ENCODE measurements around the gene TJP3. TPM values are rescaled to one million over a fixed set of nuclear protein-coding genes. Genes with fewer than 3 reads are reported as not detected.
A peak's percentile ranks its signal among the peaks of the same experiment; 100 is the strongest.

TJP3 gene
- total and polyA plus RNA-seq, 3 experiments from 2014 or later, result 1.5 to 16.2 (median 1.7) TPM

DNA sequence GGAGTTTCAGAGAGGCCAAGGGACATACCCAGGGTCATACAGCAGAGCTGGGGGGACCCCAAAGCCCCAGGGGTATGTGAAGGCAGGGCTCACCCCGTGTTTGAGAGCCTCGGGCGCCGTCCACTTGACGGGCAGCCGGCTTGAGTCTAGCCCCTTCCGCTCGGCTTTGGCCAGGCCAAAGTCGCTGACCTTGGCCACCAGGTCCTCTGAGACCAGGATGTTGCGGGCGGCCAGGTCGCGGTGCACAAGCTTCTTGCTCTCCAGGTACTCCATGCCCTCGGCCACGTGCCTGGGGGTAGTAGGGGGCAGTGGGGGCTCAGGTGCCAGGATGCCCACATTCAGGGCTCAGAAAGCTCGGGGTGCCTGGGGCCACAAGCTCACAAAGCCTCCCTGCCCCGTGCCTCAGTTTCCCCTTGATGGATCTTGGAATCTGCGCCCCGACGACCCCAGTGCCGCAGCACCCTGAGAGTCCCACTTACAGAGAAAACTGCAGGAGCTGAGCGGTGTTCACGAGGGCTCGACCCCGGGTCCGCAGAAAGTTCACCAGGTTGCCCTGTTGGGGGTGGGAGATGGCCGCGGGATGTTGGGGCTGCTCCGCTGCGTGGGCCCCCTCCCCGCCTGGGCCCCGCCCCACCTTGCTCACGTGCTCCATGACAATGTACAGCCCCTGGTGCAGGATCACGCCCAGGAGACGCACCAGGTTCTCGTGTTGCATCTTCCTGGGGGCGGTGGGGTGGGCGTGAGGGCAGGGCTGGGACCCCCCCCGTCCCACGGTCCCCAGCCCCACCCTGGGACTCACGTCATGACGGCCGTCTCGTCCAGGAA is 70.9 kb downstream of the TJP3 start:
- ChIA-PET POLR2A (interaction anchor here (1.1 kb wide), 1 partner anchor 16 kb away, joined by 4 read pairs; the partner anchor contains the start of gene MRPL54), CTCF (interaction anchor here (1.0 to 2.2 kb wide), 2 partner anchors 16 to 17 kb away, joined by 3 to 9 read pairs; partner anchors contain the start of gene MRPL54)
- peaks cover 15% of the 10 kb centered on the region for H3K9me3 ChIP-seq (ENCODE audit: low read length)
- H3K4me1 Mint-ChIP-seq, result peaks cover 11 to 19% (median 18%) of the 10 kb centered on the region in 3 donors
- no peak overlapping the region for H3K4me3 Mint-ChIP-seq
- H3K27me3 Mint-ChIP-seq, result peaks cover 0 to 1% of the 10 kb centered on the region in 2 donors
- no peaks in the 10 kb centered on the region for H3K27me3 ChIP-seq (ENCODE audit: insufficient read depth, low read length, poor library complexity, severe bottlenecking)
- H3K4me3 ChIP-seq (ENCODE audit: low read length), result no peak overlapping the region
- no peak overlapping the region for H3K27ac ChIP-seq (ENCODE audit: low read depth, low read length)
- peaks cover 7% of the 10 kb centered on the region for H3K36me3 ChIP-seq (ENCODE audit: insufficient read depth, low read length)
- no peaks in the 10 kb centered on the region for H3K4me1 ChIP-seq (ENCODE audit: insufficient read depth, low read length)
- H3K36me3 Mint-ChIP-seq, result peaks cover 7 to 20% (median 19%) of the 10 kb centered on the region in 3 donors
- H3K9me3 Mint-ChIP-seq, result peaks cover 10 to 20% (median 16%) of the 10 kb centered on the region in 5 donors
- DNase-seq, result no peak
- peak overlapping the region in 1 of 8 donors; percentile 30 for H3K27ac Mint-ChIP-seq

- peaks cover 15% of the 10 kb centered on the region for H3K9me3 ChIP-seq (ENCODE audit: low read length)
- H3K4me1 ChIP-seq (ENCODE audit: insufficient read depth, low read length), result peaks cover 9% of the 10 kb centered on the region
- peaks cover 7% of the 10 kb centered on the region for H3K36me3 ChIP-seq (ENCODE audit: insufficient read depth, low read length)
- POLR2A ChIA-PET, result interaction anchor here (1.1 kb wide), 1 partner anchor 19 kb away, joined by 6 read pairs; the partner anchor contains the start of gene MRPL54
- Mint-ChIP-seq H3K27ac (peak overlapping the region in 6 of 8 donors; percentile 7 to 72 (median 58)), H3K4me1 (peaks cover 23 to 28% (median 25%) of the 10 kb centered on the region in 3 donors), H3K9me3 (peaks cover 10 to 20% (median 16%) of the 10 kb centered on the region in 5 donors), H3K36me3 (peaks cover 7 to 22% (median 20%) of the 10 kb centered on the region in 3 donors), H3K27me3 (peaks cover 0 to 1% of the 10 kb centered on the region in 2 donors), H3K4me3 (peak overlapping the region in 1 of 7 donors; percentile 46)
- no peak overlapping the region for H3K27ac ChIP-seq (ENCODE audit: low read depth, low read length)
- H3K27me3 ChIP-seq (ENCODE audit: insufficient read depth, low read length, poor library complexity, severe bottlenecking), result no peaks in the 10 kb centered on the region
- CTCF ChIA-PET, result interaction anchor here (1.0 to 2.2 kb wide), 4 partner anchors 17 to 42 kb away, joined by 3 to 9 read pairs (median 4); partner anchors contain the start of genes APBA3 and MRPL54
- no peak overlapping the region for H3K4me3 ChIP-seq (ENCODE audit: low read length)
- DNase-seq, result no peak
Measured at GRCh38 chr19:3780786-3781304, 72.7 kb downstream of the TJP3 start.

DNA sequence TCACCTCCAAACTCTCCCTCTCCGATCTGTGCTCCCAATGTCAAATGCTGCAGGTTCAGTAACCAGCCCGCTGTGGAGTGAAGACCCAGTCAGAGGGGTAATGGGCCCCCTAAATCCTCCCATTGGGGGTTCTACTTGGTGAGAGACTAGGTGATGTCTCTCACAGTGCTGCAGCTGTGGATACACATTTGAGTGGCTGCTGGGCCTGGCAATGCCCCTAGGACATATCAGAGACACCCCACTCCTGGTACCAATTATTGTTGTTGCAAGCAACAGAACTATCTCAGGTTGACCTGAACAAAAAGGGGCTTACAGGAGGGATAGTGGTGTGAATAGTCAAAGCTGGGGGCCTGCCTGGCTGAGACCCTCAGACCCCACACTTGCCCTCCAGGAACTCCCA is 73.4 kb downstream of the TJP3 start:
- ChIA-PET POLR2A (interaction anchor here (1.1 kb wide), 1 partner anchor 19 kb away, joined by 6 read pairs; the partner anchor contains the start of gene MRPL54), CTCF (interaction anchor here (1.3 to 1.9 kb wide), 2 partner anchors 16 to 41 kb away, joined by 3 to 4 read pairs; no protein-coding TSS in a partner anchor)
- Histone ChIP-seq H3K27me3 (ENCODE audit: insufficient read depth, low read length, poor library complexity, severe bottlenecking) (no peaks in the 10 kb centered on the region), H3K9me3 (ENCODE audit: low read length) (peaks cover 15% of the 10 kb centered on the region), H3K4me1 (ENCODE audit: insufficient read depth, low read length) (peaks cover 10% of the 10 kb centered on the region), H3K4me3 (ENCODE audit: low read length) (no peak overlapping the region), H3K36me3 (ENCODE audit: insufficient read depth, low read length) (peaks cover 7% of the 10 kb centered on the region), H3K27ac (ENCODE audit: low read depth, low read length) (no peak overlapping the region)
- peak overlapping the region in 2 of 7 donors; percentile 28 to 59 for H3K4me3 Mint-ChIP-seq
- H3K36me3 Mint-ChIP-seq, result peaks cover 7 to 24% (median 20%) of the 10 kb centered on the region in 3 donors
- peaks cover 0 to 1% of the 10 kb centered on the region in 2 donors for H3K27me3 Mint-ChIP-seq
- H3K4me1 Mint-ChIP-seq, result peaks cover 23 to 30% (median 25%) of the 10 kb centered on the region in 3 donors
- peak overlapping the region in 4 of 8 donors; percentile 40 to 72 (median 62) for H3K27ac Mint-ChIP-seq
- DNase-seq, result no peak
- H3K9me3 Mint-ChIP-seq, result peaks cover 10 to 20% (median 16%) of the 10 kb centered on the region in 5 donors

DNA sequence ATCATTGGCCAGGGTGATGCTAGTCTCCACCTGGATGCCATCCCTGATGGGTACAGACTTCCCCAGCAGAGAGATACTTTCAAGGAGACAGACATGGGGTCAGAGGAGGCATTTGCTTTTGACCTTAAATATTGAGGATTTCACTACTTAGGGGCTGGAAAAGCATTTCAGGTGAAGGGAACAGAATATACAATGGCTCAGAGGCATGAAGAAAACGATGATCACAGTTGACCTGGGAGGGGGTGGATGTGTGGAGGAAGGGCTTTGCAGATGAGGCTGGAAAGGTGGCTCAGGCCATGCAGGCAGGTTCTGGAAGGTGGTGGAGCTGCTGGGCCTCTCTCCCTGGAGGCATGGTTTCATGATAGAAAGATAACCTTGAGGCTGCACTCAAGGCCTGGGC is 74.1 kb downstream of the TJP3 start:
- H3K4me1 Mint-ChIP-seq, result peaks cover 23 to 33% (median 29%) of the 10 kb centered on the region in 3 donors
- peaks cover 10 to 20% (median 16%) of the 10 kb centered on the region in 5 donors for H3K9me3 Mint-ChIP-seq
- Histone ChIP-seq H3K36me3 (ENCODE audit: insufficient read depth, low read length) (peaks cover 7% of the 10 kb centered on the region), H3K27me3 (ENCODE audit: insufficient read depth, low read length, poor library complexity, severe bottlenecking) (no peaks in the 10 kb centered on the region), H3K4me3 (ENCODE audit: low read length) (no peak overlapping the region), H3K9me3 (ENCODE audit: low read length) (peaks cover 15% of the 10 kb centered on the region), H3K4me1 (ENCODE audit: insufficient read depth, low read length) (peaks cover 14% of the 10 kb centered on the region), H3K27ac (ENCODE audit: low read depth, low read length) (no peak overlapping the region)
- no peak for DNase-seq
- H3K27ac Mint-ChIP-seq, result peak overlapping the region in 4 of 8 donors; percentile 61 to 83 (median 66)
- ChIA-PET POLR2A (no interaction called here), CTCF (interaction anchor here (1.1 to 3.4 kb wide), 3 partner anchors 30 to 85 kb away, joined by 3 to 15 read pairs (median 6); no protein-coding TSS in a partner anchor)
- H3K4me3 Mint-ChIP-seq, result peak overlapping the region in 6 of 7 donors; percentile 18 to 73 (median 46)
- peaks cover 6 to 24% (median 20%) of the 10 kb centered on the region in 3 donors for H3K36me3 Mint-ChIP-seq
- peaks cover 0 to 1% of the 10 kb centered on the region in 2 donors for H3K27me3 Mint-ChIP-seq

DNA sequence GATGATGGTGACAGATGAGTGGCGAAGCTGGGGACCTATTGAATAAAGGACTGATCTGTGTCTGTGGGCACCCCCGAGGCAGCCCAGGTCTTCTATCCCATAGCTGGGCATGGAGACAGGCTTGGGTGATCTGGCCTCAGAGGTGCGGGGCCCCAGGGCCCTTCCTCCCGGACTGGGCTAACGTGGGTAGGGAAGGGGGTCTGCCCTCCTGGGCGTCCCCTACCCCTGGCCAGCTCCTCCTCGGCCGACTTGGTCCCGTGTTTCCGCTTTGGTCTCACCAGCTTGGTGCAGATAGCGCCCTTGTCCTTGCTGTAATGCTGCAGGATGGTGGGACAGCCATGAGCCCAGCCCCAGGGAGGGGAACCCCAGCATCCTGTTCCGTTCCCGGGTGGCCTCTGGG is 74.7 kb downstream of the TJP3 start:
- Mint-ChIP-seq H3K4me3 (peak overlapping the region in 2 of 7 donors; percentile 18 to 59), H3K27ac (peak overlapping the region in 1 of 8 donors; percentile 70), H3K36me3 (peaks cover 6 to 24% (median 20%) of the 10 kb centered on the region in 3 donors), H3K9me3 (peaks cover 10 to 20% (median 16%) of the 10 kb centered on the region in 5 donors), H3K27me3 (peaks cover 0 to 1% of the 10 kb centered on the region in 2 donors), H3K4me1 (peaks cover 23 to 36% (median 31%) of the 10 kb centered on the region in 3 donors)
- Histone ChIP-seq H3K9me3 (ENCODE audit: low read length) (peaks cover 15% of the 10 kb centered on the region), H3K27me3 (ENCODE audit: insufficient read depth, low read length, poor library complexity, severe bottlenecking) (no peaks in the 10 kb centered on the region), H3K36me3 (ENCODE audit: insufficient read depth, low read length) (peaks cover 7% of the 10 kb centered on the region), H3K4me1 (ENCODE audit: insufficient read depth, low read length) (peaks cover 14% of the 10 kb centered on the region), H3K4me3 (ENCODE audit: low read length) (no peak overlapping the region), H3K27ac (ENCODE audit: low read depth, low read length) (no peak overlapping the region)
- ChIA-PET CTCF (interaction anchor here (0.6 to 3.4 kb wide), 7 partner anchors 20 to 102 kb away, joined by 3 to 15 read pairs (median 6); partner anchors contain the start of gene MRPL54), POLR2A (no interaction called here)
- DNase-seq, result no peak

GRCh38 chr19:3783660-3784584 is 75.7 kb downstream of the TJP3 start:
- H3K4me3 Mint-ChIP-seq, result peak overlapping the region; percentile 83 to 95 (median 90)
- Histone ChIP-seq H3K4me1 (ENCODE audit: insufficient read depth, low read length) (peaks cover 14% of the 10 kb centered on the region), H3K27me3 (ENCODE audit: insufficient read depth, low read length, poor library complexity, severe bottlenecking) (no peaks in the 10 kb centered on the region), H3K9me3 (ENCODE audit: low read length) (peaks cover 15% of the 10 kb centered on the region), H3K27ac (ENCODE audit: low read depth, low read length) (no peak overlapping the region), H3K4me3 (ENCODE audit: low read length) (no peak overlapping the region), H3K36me3 (ENCODE audit: insufficient read depth, low read length) (peaks cover 7% of the 10 kb centered on the region)
- peaks cover 10 to 20% (median 16%) of the 10 kb centered on the region in 5 donors for H3K9me3 Mint-ChIP-seq
- peak in 4 of 5 donors; percentile 38 to 68 (median 55) for DNase-seq
- H3K27me3 Mint-ChIP-seq, result peaks cover 0 to 1% of the 10 kb centered on the region in 2 donors
- H3K4me1 Mint-ChIP-seq, result peaks cover 27 to 40% (median 36%) of the 10 kb centered on the region in 3 donors
- CTCF ChIA-PET, result interaction anchor here (0.6 to 3.4 kb wide), 10 partner anchors 16 to 101 kb away, joined by 3 to 15 read pairs (median 5); partner anchors contain the start of gene MRPL54
- peak overlapping the region; percentile 67 to 96 (median 89) for H3K27ac Mint-ChIP-seq
- H3K36me3 Mint-ChIP-seq, result peaks cover 6 to 24% (median 20%) of the 10 kb centered on the region in 3 donors
- POLR2A ChIA-PET, result interaction anchor here (2.0 to 2.3 kb wide), 2 partner anchors 14 to 21 kb away, joined by 6 read pairs; no protein-coding TSS in a partner anchor
